ENCODE measurements around the gene NRROS. TPM values are rescaled to one million over a fixed set of nuclear protein-coding genes. Genes with fewer than 3 reads are reported as not detected.

NRROS gene
- total and polyA plus RNA-seq, 2 experiments from 2014 or later = 0.33 TPM; not detected in 1

DNA sequence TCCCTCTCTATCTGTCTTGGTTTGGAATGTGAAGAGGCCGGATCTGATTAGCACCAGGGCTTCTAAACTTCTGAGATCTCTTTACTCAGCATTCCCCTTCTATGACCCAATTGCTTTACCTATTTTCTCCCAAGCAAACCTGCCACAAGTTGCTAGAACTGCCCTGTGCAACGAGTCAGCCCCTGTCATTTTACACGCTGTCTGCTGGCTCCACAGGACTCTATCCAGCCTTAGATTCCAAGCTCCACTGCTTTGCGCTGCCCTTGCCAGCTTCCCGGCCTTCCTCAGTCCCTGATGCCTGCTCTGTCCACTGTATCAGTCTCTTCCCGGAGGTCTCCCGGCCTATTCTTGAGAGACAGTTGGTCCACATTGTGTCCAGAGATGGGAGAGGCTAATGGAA lies 60.3 kb downstream of the NRROS start:
- H4K20me1 ChIP-seq (ENCODE audit: insufficient read depth, poor library complexity, severe bottlenecking) = no peaks in the 10 kb centered on the region
- H3K79me2 ChIP-seq = no peaks in the 10 kb centered on the region
- H3K9me2 ChIP-seq (replicated peaks; ENCODE audit: insufficient read depth) = no peaks in the 10 kb centered on the region
- no peak for DNase-seq (ENCODE audit: low spot score)
- H3K4me3 ChIP-seq = no peak overlapping the region
- no peak for TF ChIP-seq EZH2 (IDR thresholded peaks at IDR 0.05; ENCODE audit: borderline replicate concordance)
- no peak for TF ChIP-seq EZH2phosphoT487 (IDR thresholded peaks at IDR 0.05; ENCODE audit: low read depth, severe bottlenecking, unreplicated experiment)
- no peak for TF ChIP-seq CTCF (IDR thresholded peaks at IDR 0.05; ENCODE audit: poor library complexity)
- H3K27ac ChIP-seq = no peak overlapping the region
- 80% methylated on average over 7 of the region's 7 CpGs for WGBS (ENCODE audit: low lambda C conversion rate, missing lambda C conversion rate)
- H2AFZ ChIP-seq = no peak overlapping the region
- no peaks in the 10 kb centered on the region for H3K9me3 ChIP-seq (ENCODE audit: low read depth)
- no peaks in the 10 kb centered on the region for H3K4me1 ChIP-seq (ENCODE audit: insufficient read depth)
- no peak overlapping the region for H3K4me2 ChIP-seq
- no peaks in the 10 kb centered on the region for H3K36me3 ChIP-seq (replicated peaks; ENCODE audit: insufficient read depth, low read depth)
- H3K27me3 ChIP-seq = no peaks in the 10 kb centered on the region

- no peaks in the 10 kb centered on the region for H3K9me2 ChIP-seq (replicated peaks; ENCODE audit: insufficient read depth)
- no peaks in the 10 kb centered on the region for H3K4me1 ChIP-seq (ENCODE audit: insufficient read depth)
- H4K20me1 ChIP-seq (ENCODE audit: insufficient read depth, poor library complexity, severe bottlenecking) = no peaks in the 10 kb centered on the region
- H2AFZ ChIP-seq = no peak overlapping the region
- H3K9me3 ChIP-seq (ENCODE audit: low read depth) = no peaks in the 10 kb centered on the region
- TF ChIP-seq CTCF (IDR thresholded peaks at IDR 0.05; ENCODE audit: poor library complexity) (no peak), EZH2 (IDR thresholded peaks at IDR 0.05; ENCODE audit: borderline replicate concordance) (no peak), EZH2phosphoT487 (IDR thresholded peaks at IDR 0.05; ENCODE audit: low read depth, severe bottlenecking, unreplicated experiment) (no peak)
- no peaks in the 10 kb centered on the region for H3K36me3 ChIP-seq (replicated peaks; ENCODE audit: insufficient read depth, low read depth)
- no peak overlapping the region for H3K27ac ChIP-seq
- DNase-seq (ENCODE audit: low spot score) = no peak
- no peak overlapping the region for H3K4me2 ChIP-seq
- H3K4me3 ChIP-seq = no peak overlapping the region
- H3K79me2 ChIP-seq = no peaks in the 10 kb centered on the region
- WGBS (ENCODE audit: low lambda C conversion rate, missing lambda C conversion rate) = 83% methylated on average over 4 of the region's 4 CpGs
- H3K27me3 ChIP-seq = no peaks in the 10 kb centered on the region
Measured at GRCh38 chr3:196700801-196701200, 61.3 kb downstream of the NRROS start.

DNA sequence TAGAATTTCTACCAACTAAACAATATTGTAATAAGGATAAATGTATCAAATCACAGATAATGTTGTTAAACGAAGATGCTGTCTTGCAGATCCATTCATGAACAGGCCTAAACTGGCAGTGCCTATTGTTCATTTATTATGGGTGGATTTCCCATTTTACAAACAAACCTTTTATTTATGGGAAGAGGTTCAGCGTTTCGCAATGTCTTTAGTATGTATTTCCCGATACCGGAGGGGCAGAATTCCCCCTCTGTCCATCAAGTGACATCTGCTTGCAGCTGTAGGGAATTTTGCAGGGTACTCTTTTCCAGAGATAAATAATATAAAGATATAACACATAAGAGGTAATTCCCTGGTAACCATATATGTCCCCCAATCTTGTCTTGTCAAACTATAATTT lies 66.8 kb downstream of the NRROS start:
- Histone ChIP-seq H3K9me2 (replicated peaks; ENCODE audit: insufficient read depth) (no peaks in the 10 kb centered on the region), H3K9me3 (ENCODE audit: low read depth) (no peaks in the 10 kb centered on the region), H4K20me1 (ENCODE audit: insufficient read depth, poor library complexity, severe bottlenecking) (no peaks in the 10 kb centered on the region), H3K79me2 (peaks cover 5% of the 10 kb centered on the region), H3K4me3 (no peak overlapping the region), H3K4me1 (ENCODE audit: insufficient read depth) (peaks cover 5% of the 10 kb centered on the region), H3K27ac (no peak overlapping the region), H3K4me2 (no peak overlapping the region), H3K36me3 (replicated peaks; ENCODE audit: insufficient read depth, low read depth) (no peaks in the 10 kb centered on the region), H2AFZ (no peak overlapping the region), H3K27me3 (no peaks in the 10 kb centered on the region)
- TF ChIP-seq EZH2 (IDR thresholded peaks at IDR 0.05; ENCODE audit: borderline replicate concordance) = no peak
- no peak for TF ChIP-seq CTCF (IDR thresholded peaks at IDR 0.05; ENCODE audit: poor library complexity)
- no peak for TF ChIP-seq EZH2phosphoT487 (IDR thresholded peaks at IDR 0.05; ENCODE audit: low read depth, severe bottlenecking, unreplicated experiment)
- DNase-seq (ENCODE audit: low spot score) = no peak
- WGBS (ENCODE audit: low lambda C conversion rate, missing lambda C conversion rate) = 82% methylated on average over 5 of the region's 5 CpGs

DNA sequence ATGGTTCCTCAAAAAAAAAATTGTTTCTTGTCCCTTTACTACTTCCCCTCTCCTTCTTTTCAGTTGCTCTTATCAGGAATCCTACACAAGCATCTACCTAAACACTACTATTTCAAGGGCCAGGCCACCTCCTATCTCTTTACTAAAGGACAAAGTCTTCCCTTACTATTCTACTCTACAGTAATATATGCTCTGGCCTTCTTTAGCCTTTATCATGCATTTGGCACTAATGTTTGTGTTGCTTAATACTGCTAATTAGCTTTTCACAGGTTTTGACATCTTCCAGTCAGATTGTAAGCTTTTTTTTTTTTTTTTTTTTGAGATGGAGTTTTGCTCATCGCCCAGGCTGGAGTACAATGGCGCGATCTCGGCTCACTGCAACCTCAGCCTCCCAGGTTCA lies 67.2 kb downstream of the NRROS start:
- DNase-seq (ENCODE audit: low spot score) = no peak
- Histone ChIP-seq H3K36me3 (replicated peaks; ENCODE audit: insufficient read depth, low read depth) (no peaks in the 10 kb centered on the region), H3K4me2 (no peak overlapping the region), H3K27ac (no peak overlapping the region), H3K9me2 (replicated peaks; ENCODE audit: insufficient read depth) (no peaks in the 10 kb centered on the region), H3K4me1 (ENCODE audit: insufficient read depth) (peaks cover 6% of the 10 kb centered on the region), H3K27me3 (no peaks in the 10 kb centered on the region), H3K79me2 (peaks cover 5% of the 10 kb centered on the region), H2AFZ (no peak overlapping the region), H4K20me1 (ENCODE audit: insufficient read depth, poor library complexity, severe bottlenecking) (no peaks in the 10 kb centered on the region), H3K4me3 (no peak overlapping the region), H3K9me3 (ENCODE audit: low read depth) (no peaks in the 10 kb centered on the region)
- TF ChIP-seq EZH2 (IDR thresholded peaks at IDR 0.05; ENCODE audit: borderline replicate concordance) (no peak), CTCF (IDR thresholded peaks at IDR 0.05; ENCODE audit: poor library complexity) (no peak)
- 92% methylated on average over 4 of the region's 4 CpGs for WGBS (ENCODE audit: low lambda C conversion rate, missing lambda C conversion rate)

All from hepatocyte (in vitro differentiated cells).